GM18909 (cell line): Measurements from ENCODE around the gene CCSER1.
A peak's percentile ranks its signal among the peaks of the same experiment; 100 is the strongest.

Source experiments
- ATAC-seq: cut with Tn5 transposase; IDR thresholded peaks from one replicate; pipeline ENCODE4 v1.9.1; 2021; ENCODE audit warnings: mild to moderate bottlenecking; ENCODE audit not compliant: unreplicated experiment, poor library complexity

The CCSER1 gene

DNA sequence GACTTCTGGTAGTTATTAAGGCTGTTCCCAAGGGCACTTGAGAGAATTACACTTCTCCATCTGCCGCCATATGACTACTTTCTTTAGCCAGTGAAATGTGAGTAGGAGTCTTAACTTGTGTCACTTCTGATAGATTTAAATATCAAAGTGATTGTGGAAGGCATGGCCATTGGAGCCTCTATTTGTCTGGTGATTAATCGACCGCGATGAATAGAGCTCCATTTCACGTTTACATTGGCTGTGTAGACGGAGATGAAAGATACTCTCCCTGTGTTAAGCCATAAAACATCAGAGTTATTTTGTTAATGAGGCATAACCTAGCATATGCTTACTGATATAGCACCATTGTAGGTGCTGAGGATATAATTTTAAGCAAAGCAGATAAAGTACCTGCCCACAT is 852.4 kb downstream of the CCSER1 start:
- ATAC-seq: no peak

DNA sequence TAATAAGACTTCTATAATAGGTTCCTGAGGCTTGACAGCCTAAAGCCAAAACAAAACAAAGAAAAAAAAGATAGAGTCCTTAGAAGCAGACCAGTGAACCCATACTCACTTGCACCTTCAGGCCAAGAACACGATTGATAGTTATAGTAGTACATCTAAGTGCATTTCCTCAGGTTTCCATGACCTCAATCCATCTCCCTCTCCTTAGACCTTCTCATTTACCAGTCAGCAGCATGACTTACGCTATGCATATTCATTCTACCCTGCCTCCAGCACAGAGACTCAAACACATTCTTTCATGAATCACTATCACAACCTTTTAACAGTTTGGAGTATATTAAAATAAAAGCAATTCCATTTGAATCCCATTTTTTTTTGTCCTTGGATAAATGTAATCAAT is 855.6 kb downstream of the CCSER1 start:
- no peak for ATAC-seq

DNA sequence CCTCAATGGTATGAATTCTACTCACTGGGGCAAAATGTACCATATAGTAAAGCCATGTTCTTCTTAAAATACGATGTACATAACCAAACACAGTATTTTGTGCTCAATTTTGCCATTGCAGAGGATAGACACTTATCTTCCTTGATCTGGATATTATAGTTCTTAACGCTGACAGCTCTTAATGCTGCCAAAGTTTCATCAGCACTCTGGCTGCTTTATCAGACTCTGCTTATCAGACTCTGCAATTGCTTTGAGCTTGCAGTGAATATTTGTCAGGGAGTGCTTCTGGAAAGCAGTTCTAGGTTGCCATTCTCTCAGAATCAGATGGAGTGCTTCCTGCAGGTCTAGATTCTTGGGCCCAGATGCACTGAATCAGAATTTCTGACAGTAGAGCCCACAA is 863.1 kb downstream of the CCSER1 start:
- no peak for ATAC-seq

DNA sequence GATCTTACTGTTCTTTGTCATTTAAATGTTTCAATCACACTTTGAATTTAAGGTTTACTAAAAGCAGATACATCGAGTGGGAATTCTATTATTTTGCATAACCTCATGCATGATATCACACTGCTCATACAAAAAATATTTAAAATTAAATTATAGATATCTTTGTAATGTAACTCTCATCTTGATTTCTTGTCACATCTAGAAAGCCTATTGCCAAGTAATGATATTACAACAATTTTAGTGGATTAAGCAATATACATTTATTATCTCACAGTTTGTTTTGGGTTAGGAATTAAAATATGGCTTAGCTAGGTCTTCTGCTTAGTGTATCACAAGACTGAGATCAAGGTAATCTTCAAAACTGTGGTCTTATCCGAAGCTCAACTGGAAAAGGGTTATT is 865.0 kb downstream of the CCSER1 start:
- no peak for ATAC-seq

DNA sequence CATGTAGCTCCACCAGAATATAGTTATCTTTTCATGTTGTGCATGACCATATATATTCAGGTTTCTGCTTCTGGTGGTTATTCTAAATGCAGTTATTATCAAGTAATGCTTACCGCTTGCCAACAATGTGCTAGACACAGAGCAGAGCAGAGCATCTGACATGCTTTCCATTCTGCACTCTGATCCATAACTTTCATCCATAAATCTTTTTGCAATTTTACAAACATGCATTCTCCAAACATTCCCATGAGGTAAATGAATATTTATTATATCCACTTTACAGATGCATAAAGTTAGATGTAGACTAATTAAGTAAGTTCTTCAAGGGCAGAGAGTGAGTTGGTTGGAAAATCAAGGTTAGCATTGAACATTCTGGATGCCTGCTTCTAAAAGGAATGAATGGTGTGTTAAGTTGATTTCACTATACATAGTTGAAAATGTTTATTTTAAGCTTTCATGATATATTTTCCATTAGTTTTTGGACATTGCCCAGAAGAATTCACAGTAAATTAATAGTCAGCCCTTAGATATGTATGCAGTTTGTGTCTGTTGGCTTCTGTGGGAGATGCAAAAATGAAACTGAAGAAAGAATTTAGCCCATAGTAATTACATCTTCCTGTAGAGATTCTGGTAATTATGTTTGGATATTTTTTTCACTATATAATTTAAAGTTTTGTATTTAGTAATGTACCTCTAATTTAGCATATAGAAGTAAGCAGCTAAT is 867.8 kb downstream of the CCSER1 start:
- ATAC-seq: no peak

DNA sequence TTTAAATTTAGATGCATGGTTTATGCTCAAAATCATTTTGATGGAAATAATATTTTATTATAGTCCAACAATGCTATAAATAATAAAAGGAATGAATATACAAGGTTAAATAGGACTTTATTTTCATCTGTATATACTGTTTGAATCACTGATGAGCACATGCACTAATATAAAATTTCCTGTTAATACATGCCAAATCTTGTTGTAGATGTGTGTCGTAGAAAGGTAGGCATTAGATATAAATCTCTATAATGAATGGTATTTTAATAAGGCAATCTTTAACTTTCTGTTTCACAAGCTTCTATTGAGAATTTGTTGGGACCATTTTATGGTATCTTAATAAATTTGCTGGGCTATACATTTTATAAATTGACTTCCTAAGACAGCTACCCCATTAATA is 868.8 kb downstream of the CCSER1 start:
- no peak for ATAC-seq

DNA sequence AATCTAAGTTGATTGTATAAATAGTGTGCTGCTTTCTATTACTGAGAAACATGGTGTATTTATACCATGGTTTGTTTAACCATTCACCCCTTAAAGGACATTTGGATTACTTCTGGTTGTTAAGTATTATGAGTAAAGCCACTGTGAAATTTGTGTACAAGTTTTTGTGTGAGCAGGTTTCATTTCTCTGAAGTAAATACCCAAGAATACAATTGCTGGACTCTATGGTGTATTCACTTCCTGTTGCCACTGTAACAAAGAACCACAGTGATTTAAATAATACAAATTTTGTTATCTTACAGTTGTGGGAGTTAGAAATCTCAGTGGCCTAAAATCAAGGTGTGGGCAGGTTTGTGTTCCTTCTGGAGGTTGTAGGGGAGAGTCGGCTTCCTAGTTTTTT is 869.6 kb downstream of the CCSER1 start:
- peak; percentile 51 for ATAC-seq

DNA sequence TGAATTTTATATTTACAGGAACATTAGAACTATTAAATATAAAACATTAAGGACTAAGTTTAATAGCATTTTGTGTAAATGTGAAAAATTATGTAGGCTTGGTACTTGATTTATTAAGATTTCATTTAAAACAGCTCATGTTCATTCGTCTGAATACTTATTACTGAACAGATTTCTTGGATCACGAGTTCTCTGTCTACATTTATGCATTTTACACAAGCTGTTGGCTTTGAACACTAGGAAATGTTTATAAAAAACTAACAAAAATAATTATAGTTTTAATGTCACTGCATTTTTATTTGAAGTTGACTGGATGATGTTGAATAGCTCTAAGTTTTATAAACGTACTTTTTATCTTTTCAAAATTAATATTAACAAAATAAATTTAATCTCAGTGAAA is 888.7 kb downstream of the CCSER1 start:
- ATAC-seq: no peak

DNA sequence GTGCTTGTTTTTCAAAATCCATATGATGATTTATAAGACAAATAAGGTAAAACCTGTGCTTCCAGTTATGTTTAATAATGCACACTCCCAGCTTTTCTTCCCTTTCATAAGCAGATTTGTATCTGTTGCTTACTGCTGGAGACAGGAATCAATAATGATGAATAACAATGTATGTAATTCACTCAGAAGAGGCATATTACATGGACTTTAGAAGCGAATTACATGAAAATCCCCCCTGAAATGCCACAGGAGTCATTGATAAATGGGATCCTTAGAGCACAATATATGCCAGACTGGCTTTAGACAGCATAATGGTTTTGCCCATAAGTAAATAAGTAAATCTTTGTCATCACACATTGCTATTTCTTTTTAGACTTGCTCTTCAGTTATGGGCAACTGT is 892.3 kb downstream of the CCSER1 start:
- ATAC-seq: no peak

DNA sequence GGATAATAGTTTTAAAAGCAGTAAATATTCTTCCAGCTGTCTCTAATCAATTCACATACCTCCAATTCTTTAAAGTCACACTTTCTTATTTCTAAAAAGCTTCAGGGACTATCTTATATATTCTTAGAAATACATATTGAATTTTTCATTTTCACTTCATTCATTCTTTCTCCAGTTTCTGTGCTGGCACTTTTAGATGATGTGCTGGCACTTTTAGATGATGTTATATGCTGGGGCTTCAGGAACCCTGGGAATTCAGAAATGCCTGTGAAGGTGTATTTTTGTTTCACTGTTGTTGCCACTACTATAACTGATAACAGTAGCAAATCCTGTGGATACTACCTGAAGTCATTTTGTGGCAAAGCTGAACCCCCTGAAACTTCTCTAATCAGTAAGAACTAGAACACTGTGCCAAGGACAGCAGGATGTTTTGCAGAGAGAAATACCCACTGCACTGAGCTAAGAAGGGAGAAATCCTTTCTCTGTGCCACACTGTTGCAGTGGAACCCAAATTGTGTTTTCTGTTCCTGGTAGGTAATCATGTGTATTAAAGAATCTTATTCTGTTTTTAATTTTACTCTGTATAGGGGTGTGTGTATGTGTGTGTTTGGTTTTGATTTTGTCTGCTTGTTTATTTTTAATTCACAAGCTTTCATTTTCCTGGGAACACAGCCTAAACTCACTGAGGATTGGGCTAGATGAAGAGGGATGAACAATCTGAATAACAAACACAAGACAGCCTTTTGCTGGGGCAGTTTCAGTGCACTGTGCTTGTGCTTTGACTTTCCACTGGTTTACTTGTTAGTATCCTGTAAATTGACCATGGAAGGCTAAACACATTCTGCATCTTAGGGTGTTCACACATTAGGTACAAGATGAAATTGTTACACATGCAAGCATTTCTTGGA is 898.3 kb downstream of the CCSER1 start:
- ATAC-seq: no peak

DNA sequence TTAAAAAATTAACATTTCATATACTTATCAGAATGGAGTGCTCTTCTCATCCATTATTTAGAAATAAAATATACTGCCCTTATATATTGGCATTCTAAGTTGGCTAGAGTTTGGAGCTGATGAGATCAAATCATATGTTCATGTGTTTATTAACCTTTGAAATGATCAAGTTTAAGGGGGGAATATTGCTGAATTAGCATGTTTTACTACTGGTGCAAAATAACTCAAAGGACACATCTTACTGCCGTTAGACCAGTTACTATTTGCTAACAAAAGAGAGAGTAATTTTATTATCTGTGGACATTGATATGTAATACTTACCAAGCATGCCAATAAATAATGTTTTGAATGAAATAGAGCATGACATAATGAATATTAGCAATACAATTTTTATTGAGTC is 901.0 kb downstream of the CCSER1 start:
- ATAC-seq: no peak

DNA sequence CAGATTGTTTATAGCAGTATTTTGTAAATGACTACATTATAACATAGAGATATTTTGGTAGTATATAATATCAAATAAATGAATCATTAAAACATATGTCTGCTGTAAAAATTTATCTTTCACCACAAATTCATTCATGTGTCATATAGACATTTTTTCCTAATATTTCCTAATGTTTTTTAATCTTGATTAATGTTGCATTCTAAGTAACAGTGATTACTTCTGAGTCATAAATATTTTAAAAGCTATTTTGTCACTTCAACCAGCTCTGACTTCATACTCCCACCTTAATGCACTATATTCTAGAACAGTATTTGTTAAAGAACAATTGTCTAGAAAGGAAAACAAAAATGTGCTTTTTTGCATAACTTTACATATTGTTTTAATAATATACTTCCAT is 904.6 kb downstream of the CCSER1 start:
- ATAC-seq: no peak

DNA sequence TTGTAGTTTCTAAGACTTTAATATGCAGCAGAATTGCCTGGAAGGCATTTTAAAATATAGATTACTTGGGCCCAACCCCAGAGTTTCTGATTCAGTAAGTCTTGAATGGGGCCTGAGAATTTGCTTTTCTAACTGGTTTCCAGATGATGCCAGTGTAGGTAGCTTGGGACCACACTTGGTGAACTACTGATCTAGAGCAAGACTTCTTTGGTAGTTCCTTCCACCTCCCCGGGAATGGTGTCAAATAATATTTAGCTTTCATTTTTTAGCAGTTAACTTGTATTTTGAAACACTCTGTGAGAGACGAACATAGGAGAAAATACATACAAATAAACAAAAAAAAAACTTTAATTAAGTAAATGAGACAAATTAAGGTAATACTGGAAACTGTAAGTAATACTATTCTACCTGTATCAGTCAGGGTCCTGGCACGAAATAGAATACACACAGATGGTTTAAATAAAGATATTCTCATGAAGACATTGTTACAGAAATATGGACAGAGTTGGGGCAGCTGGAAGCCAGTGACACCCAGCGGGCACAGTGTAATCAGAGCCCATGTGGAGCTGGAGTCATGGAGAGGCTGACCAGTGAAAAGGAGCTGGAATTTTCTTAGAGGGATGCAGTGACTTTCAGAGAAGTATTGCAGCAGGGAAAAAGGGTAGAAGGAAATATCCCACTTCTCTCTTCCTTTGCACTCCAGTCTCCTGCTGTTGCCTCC is 905.7 kb downstream of the CCSER1 start:
- ATAC-seq: no peak

DNA sequence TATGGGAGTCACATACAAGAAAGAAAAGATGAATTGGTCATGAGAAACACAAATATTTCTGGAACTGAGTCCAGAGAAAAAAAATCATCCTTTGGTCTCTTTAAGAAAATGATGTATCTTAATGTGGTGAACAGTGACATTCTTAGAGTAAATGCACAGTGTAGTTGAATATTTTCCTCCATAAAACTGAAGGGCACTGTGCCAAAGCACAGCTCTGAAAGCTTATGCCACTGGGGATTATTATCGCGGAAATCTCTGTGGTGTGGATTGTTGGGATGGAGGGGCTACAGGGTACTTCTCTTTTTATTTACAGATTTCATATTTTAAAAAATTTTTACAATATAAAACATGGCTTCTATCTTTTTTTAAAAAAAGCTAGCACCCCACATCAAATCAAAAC is 908.1 kb downstream of the CCSER1 start:
- ATAC-seq: no peak

DNA sequence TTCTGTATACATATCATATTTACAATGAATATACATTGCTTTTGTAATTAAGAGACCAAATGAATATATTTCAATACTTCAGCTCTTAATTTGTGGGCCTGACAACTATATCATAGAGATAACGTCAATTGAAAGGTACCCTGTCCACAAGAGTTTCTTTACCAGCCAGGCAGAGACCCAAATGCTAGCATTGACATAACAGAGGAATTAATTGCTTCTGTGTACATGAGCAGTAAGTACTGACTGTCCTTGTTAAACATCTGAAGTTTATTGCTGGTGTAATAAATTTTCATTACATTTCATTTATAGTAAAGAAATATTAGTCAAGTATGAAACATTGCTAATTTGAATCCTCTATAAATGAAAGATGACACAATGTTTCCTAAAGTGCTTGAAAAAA is 910.8 kb downstream of the CCSER1 start:
- ATAC-seq: no peak

DNA sequence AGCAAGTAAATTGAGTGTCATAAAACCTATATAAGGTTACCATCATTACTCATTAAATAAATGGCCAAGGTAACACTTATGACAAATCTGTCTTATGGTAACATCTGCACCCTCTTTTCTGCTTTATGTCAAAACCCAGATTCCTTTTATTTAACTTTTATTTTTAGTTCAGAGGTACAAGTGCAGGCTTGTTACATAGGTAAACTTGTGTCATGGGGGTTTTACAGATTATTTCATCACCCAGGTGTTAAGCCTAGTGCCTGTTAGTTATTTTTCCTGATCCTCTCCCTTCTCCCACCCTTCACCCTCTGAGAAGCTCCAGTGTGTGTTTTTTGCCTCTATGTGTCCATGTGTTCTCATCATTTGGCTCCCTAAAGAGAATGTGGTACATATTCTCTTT is 930.7 kb downstream of the CCSER1 start:
- ATAC-seq: no peak

DNA sequence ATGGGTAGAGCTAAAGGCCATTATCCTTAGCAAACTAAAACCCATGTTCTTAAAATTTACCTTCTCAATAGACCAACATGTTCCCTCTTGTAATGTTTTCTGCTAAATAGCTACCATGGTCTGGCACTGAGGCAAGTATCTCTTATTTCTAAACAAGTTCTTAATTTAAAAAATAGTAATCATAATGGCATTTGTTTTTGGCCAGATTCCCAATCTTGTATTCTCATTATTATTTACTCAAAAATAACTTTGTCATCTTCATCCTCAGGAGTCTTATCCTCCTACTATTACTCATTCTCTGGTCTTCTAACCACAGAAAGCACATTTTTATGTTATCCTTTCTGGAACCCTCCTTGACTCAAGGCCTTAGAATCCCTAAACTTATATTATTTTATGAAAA is 931.2 kb downstream of the CCSER1 start:
- no peak for ATAC-seq

DNA sequence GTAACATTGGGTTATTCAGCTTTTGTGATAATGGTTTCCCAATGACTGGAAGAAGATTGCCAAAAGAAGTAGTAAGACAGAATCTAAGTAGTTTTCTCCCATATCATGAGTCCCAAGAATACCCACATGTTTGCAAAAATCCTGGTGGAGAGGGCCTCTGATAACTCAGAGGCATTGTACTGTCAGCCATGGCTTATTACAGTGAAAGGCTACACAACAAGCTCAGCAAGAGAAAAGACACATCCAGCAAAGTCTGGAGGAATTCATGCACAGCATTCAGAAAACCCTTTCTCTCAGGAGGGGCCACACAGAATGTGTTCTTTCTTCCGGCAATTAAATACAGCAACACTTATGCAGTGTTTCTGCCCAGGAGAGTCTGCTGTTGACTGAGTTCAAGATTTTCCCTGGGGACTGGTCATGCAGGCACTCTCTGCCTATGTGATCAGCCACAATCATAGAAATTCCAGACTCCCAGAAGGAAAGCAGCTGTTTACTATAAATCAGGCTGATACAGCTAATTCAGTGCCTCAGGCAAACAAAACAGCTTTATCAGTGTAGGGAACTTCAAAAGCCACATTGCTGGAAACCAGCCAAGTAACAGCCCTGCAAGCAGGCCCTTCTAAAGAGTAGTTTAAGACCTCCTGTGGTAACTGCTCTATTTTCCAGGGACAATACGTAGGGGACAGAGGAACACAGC is 937.1 kb downstream of the CCSER1 start:
- ATAC-seq: no peak

DNA sequence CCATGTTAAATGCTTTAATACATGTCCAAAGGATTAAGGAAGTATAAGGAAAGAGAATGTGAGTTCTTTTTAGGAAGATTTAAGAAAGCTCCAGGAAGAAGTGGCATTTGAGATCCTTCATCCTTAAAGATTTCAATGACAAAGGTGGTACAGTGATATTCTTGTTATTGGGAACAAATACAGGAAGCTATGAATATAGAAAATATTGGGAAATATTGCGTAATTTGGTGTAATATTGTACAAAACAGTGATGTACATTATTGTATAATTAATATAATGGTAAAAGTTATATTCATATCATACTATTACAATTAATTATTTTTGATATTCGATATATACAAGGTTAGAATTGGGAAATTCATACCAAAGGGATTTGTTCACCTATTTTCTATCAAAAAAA is 937.9 kb downstream of the CCSER1 start:
- no peak for ATAC-seq

DNA sequence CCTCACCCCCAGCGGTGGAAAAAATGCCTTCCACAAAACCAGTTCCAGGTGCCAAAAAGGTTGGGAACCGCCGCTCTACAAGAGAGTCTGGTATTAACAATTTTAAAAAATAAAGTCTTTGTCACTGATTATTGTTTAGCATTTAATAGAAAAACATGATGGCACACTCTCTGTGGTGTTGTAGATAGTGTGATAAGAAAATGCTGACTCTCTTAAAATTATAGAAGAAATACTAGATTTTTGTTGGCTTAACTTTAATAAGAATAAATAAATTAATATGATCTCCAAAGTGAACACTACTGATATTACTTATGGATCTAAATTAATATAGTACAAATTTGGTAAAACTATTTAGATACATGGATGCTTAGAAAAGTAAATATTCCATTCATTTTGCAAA is 943.5 kb downstream of the CCSER1 start:
- no peak for ATAC-seq

DNA sequence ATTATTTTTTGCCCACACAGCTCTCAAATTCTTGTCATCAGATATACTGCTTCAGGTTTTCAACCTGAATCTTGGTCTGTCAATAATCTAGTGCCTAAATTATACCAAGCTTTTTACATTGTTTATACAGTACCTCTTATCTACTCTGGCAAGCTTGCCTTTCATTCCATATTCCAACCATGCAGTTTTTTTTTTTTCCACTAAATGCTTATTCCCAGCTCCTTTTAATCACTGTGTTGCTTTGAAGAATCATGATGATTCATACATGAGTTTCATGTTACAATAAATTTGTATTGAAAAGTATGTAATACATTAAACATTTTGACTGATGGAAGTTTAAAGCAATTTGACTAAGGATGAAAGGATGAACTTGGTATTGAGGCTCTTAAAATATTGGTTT is 949.0 kb downstream of the CCSER1 start:
- no peak for ATAC-seq
